K562 (cell line): ENCODE measurements around the gene PITPNC1.

Source experiments
- CHD2 ChIP-seq: IDR thresholded peaks from 2 replicates; pipeline ENCODE4 v1.6.1; 2011; ENCODE audit warnings: low read depth, low read length
- EZH2 ChIP-seq: IDR thresholded peaks from 2 replicates; pipeline ENCODE4 v1.6.1; 2012; ENCODE audit warnings: low read depth, mild to moderate bottlenecking, inconsistent platforms, low read length, borderline replicate concordance
- NFYB ChIP-seq: IDR thresholded peaks from 2 replicates; pipeline ENCODE4 v1.6.1; 2011; ENCODE audit warnings: mild to moderate bottlenecking, moderate library complexity; ENCODE audit not compliant: insufficient read length; ENCODE audit errors: extremely low read depth
- ZNF12 ChIP-seq: sonication (generic); formaldehyde crosslinking; IDR thresholded peaks from 2 replicates; pipeline ENCODE4 v1.4.0; 2020; ENCODE audit warnings: mild to moderate bottlenecking, missing genetic modification reagents
- TF ChIP-seq, protein P1 (sequence below), 3 experiments: IDR thresholded peaks in 2 of 3; conservative IDR thresholded peaks in 1 of 3; 2 replicates each; pipeline ENCODE4 v1.5.1; 2011 to 2012; ENCODE audit warnings: low read length in 3 of 3, mild to moderate bottlenecking in 3 of 3, control low read depth in 2 of 3, improper control_type of control experiment in 1 of 3, inconsistent platforms in 1 of 3, low read depth in 1 of 3, mixed read lengths in 1 of 3, moderate library complexity in 1 of 3; ENCODE audit not compliant: insufficient read depth in 2 of 3

GRCh38 chr17:67400193-67400592, 23.1 kb downstream of the PITPNC1 start:
- TF ChIP-seq, protein P1, sequence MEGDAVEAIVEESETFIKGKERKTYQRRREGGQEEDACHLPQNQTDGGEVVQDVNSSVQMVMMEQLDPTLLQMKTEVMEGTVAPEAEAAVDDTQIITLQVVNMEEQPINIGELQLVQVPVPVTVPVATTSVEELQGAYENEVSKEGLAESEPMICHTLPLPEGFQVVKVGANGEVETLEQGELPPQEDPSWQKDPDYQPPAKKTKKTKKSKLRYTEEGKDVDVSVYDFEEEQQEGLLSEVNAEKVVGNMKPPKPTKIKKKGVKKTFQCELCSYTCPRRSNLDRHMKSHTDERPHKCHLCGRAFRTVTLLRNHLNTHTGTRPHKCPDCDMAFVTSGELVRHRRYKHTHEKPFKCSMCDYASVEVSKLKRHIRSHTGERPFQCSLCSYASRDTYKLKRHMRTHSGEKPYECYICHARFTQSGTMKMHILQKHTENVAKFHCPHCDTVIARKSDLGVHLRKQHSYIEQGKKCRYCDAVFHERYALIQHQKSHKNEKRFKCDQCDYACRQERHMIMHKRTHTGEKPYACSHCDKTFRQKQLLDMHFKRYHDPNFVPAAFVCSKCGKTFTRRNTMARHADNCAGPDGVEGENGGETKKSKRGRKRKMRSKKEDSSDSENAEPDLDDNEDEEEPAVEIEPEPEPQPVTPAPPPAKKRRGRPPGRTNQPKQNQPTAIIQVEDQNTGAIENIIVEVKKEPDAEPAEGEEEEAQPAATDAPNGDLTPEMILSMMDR (IDR thresholded peaks at IDR 0.05 in 2 of 3, conservative IDR thresholded peaks at IDR 0.05 in 1 of 3; ENCODE audit: insufficient read depth in 2 of 3, low read depth in 1 of 3, low read length in 3 of 3) = no peak
- TF ChIP-seq ZNF12 = no peak
- TF ChIP-seq EZH2 = no peak
- no peak for TF ChIP-seq CHD2
- no peak for TF ChIP-seq NFYB
